COLO829 (cell line): ENCODE data around the gene OXNAD1.

Experiments used
- DNase-seq: peaks from one replicate; pipeline ENCODE4 v3.0.0; 2012; ENCODE audit warnings: low spot score

The OXNAD1 gene

DNA sequence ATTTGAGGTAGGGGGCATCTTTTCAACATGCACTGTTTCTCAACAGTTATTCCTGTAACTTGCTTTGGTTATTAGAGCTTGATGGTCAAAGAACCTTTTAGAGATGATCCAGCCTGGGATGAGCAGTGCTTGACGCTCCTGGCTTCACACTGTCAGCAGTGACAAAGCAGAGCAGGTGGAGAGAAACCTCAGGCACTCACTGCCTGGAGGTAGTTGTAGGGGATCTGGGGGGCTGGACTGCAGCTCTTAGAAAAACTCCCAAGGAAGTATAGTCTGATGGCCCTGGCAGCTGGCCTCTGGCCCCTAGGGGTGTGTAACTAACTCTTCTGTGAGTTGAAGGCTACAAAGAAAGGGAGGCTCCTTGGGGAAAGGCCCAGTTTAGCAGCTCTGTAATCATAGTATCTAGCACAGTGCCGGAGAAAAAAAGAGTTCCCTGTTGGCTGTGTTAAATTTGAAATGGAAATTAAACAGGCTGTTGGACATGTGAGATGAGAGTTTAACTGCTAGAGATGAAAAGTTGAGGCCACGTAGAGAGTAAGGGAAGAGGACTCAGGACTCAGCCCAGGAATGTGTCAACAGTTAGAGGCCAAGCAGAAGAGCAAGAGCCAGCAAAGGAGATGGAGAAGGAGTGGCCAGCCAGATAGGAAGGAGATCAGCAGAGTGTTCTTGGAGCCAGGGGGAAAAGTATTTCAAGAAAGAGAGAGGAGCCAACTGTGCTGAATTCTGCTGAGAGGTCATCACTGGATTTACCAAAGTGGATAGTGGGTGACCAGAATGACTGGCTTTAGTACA, 14.2 kb downstream of the OXNAD1 start:
- DNase-seq, result no peak

DNA sequence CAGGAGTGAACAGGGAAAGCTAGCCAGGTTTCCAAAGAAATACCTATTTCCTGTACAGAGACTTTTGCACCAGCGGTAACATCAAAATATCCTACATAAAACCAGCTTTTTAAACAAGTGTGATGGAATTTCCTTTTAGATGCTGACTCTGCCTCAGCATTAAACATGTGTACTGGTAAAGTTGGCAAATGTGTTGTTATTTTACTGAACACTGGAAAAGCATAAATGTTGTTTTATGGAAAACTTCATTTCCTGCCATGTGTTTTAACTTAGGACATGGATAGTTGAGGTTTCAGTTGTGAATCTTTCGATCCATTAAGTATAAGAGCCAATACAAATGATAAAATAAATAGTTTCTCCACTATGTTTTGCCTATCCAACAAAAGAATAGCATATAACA, 15.7 kb downstream of the OXNAD1 start:
- no peak for DNase-seq

DNA sequence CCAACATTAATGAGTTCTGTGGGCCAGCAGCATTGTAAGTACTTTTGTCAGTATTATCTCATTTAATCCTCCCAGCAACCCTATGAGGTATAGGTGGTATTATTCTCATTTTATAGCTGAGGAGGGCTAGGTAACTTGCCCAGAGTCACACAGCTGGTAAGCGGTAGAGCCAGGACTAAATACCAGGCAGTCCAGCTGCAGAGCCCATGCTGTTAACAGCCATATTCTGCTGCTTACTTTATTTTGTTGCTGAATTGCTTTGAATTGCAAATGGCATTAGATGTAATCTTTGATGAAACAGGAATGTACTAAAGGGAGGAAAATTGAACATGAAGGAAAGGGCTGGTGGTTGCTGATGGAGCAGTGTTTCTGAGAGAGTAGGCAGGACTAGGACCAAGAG, 19.6 kb downstream of the OXNAD1 start:
- DNase-seq, result no peak

DNA sequence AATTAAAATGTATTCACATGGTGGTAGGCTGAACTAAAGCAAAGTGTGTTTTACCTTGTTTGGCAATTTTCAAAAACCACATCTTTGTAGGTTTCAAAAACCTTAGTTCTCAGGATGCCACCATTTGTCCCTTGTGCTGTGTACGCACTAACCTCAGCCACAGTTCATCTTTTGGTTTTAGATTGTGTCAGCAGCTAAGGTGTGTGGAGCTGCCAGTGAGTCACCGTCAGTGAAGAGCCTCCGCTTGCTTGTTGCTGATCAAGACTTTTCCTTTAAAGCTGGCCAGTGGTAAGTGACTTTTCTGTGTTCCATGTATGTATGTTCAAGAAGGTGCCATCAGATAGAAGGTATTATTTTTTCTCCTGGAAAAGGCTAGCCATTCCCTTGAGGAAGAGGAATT, 21.1 kb downstream of the OXNAD1 start:
- no peak for DNase-seq

DNA sequence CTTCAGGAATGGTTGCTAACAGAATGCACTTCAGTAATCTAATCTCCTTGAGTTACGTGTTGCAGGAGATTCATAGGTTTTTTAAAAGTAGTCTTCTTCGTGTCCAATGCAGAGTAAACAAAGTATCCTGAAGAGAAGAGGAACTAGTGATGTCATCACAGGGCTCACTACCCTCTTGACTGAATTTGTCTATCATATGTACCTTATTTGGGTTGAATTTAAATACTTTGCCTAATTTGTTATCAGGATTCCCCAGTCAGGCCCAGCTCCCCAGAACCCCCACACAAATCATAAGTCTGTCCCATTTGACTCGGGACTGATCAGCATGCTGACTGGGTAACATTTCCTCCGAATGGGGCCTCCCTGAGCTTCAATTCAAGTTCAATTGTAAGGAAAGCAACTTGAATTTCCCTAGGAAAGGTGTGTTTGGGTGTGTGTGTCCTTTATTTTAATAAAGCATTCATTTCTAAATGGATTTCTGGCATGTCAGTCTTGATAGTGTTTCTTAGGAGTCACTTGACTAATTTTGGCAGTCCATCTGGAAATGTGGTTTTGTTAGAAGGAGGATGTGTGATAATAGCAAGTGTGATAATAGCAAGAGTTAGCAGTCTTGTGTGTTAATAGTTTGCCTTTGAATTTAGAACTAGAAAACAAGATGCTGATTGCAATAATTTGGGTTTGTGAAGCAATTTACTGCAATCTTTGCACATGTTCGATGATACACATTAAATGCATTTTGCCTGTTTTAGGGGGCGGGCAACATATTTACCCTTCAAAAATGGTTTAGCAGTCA, 21.9 kb downstream of the OXNAD1 start:
- no peak for DNase-seq

DNA sequence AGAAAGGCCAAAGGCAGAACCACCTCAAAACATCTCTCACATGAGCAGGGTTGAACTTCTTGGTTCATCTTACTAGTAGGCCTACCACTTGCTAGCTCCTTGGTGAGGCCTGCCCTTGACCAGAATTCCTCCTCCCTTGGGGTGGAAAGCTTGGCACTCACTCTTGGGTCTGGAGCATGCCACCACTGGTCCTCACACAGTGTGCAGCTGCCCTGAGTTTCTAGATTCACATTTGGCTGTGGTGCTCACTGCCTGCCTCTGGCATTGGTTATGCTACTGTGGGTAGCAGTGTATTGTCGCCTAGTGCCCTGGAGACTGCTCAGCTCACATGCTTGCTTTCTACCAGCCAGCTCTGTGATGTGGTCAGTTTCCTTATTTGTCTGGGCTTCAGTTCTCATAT, 23.7 kb downstream of the OXNAD1 start:
- DNase-seq, result no peak

DNA sequence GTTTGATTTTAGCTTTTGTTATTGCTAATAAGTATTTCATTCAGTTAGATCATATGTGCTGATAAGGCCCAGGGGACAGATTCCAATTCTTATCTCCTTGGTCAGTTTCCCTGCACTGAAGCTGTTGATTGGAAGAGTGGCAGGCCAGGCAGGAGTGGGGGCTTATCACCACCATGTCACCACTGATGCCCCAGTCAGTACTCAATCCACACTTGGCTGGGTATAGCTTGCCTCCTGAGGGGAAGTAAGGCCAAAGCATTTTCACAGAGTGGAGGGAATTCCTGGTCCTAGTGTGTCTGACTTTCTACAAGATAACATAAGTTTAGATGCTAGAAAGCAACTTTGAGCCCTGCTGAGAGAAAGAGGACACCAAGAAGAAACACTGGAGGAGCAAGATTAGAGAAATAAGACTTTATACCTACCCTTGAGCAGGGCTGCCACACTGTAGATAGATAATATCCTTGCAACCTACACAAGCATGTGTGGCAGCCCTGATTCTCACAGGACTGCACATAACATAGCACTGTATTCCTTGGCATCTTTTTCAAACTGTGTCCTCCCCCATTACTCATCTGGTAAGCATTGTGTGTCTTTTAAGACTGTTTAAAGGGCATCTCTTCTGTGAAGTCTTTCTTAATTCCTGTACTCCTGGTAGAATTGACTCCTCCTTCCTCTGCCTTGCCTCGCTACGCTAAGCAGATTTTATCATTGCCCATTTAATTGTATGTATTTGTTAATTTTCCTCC, 24.3 kb downstream of the OXNAD1 start:
- DNase-seq, result no peak

DNA sequence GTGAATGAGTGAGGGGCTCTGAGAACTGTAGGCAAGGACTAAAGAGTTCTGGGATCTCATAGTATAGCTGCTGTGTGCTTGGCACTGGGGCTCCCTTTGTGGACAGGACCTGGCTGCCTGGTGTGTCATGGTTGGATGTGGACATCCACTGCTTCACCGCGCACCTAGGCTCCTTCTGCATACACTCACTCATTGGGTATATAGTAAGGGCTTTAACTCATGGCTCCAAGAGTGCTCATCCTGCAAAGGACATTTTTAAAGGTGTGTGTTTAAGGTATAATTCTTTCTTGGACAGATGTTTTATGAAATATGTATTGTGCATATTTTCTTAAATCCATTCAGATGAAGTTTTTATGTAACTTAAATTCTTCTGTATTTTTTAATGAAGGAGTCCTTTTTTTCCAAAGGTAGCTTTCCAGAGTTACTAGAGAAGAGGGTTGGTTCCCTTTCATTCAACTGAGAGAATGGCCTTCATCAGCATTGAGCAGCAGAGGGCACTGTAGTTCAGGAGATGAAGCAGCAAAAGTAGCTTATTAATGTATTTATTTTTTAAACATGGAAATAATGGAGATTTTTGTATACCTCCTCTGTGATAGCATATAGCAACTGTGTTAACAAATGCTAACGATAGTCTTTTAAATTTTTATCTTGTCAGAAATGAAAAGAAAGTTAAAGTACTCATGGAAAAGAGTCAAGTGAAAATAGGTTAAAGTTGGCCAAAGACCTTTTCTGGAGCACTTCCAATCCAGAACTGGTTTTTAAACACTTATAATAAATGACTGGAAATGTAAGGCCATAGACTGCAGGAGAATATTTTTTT, 25.2 kb downstream of the OXNAD1 start:
- DNase-seq, result peak; percentile 21

DNA sequence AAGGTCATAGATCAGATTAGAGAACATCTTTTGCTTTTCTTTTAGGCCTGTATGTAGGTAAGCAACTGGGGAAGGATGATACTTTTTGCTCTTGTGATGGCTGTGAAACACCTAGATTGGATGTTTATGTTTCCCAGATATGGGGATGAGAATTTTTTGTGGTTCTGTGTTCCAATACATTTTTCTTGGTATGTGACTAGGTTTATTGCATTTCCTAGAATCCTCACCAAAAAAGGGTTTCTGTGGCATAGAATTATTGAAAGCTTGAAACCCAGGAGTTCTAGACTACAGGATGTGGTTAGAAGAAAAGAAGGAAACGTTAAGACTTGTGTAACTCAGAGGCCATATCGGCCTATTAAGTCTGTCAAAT, 25.8 kb downstream of the OXNAD1 start:
- no peak for DNase-seq

DNA sequence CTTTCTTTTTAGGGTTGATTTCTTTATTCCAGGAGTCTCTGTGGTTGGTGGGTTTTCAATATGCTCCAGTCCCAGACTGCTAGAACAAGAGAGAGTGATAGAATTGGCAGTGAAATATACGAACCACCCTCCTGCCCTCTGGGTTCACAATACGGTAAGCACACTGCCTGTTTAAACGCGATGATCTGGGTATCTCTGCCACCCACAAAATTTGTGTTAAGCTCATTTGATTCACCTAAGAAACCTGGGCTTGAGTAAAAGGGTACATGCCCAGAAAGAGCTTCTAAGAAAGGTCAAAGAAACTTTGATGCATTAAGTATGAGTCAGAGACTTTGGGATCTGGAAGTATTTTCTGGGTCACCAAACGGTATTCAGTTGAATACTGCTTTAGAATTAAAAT, 29.8 kb downstream of the OXNAD1 start:
- DNase-seq, result no peak

DNA sequence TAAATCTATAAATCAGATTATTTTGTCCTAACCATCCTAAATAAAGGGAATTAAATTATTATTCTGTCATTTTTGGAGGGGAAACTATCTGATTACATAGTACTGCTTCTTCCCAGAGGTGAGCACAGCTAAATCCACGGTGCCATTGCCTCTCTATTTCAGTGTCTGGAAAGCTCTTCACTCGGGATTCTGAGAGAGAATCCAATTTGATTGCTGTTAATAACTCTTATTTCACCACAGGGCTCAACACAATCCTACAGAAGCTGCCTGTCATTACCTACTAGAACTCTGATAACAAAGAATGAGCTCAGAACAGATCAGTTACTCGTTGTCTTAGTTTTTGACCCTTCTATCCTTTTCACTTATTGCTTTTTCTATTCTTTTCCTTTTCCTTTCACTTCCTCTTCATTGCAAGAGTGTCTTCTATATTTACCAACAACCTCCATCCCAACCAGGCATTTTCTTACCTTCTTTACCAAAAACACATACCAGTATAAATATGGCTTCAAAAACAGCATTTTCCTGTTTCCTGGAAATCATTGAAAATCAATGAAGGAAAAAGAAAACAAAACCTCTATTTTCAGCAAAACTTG, 30.4 kb downstream of the OXNAD1 start:
- no peak for DNase-seq

DNA sequence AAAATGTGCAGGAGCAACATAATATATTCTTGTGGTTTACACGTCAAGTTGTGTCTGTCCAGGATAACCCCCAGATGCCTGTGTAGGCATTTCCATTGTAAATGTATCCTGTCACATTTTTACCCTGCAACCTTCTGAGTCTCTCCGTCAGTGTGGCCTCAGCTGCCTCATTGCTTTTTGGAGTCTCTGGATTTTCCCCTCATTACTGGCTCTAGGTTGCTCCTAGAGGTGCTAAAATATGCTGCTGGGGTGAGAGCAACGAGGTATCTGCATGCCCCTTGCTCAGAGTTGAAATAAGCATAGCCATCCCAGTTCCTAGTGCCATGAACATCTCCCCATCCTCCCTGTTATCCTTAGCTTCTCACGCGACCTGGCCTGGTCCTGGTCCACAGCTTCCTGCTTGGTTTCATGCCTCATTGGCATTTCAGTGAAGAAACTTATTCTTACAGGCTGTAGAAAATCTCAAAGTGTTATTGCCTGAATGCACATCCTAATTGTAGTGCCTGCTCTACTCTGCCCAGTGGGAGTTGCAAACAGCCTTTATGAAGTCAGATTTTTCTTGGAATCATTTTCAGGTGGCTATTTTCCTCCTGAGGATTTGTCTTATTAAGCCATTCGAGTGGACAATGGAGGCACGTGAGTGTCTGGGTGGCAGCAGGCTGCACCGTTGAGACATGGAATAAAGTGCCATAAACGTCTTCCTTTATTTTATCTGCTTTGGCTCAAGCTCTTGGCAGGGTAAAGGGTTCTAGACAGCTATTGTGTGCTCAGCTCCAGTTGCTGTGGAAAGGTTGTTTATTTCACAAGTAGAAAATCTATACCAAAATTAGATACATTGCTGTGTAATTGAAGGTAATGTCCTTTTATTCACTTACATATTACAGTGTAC, 33.2 kb downstream of the OXNAD1 start:
- no peak for DNase-seq

DNA sequence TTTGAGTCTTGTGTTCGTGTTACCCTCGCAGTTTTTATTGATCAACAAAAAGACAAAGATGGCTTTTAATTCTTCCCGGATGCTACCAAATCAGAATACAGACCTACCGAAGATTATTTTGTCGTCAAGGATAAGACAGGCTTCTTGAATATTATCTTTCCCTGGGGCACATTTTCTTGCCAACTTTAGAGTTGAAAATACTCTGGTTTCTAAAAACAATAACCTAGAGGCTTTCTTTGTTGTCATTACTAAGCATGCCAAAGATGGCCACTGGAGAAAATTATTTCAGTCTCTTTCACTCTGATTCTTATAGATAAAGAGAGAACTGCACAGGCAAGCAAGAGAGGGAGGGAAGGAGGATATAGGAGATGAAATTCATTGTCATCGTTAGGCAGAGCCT, 33.9 kb downstream of the OXNAD1 start:
- no peak for DNase-seq

DNA sequence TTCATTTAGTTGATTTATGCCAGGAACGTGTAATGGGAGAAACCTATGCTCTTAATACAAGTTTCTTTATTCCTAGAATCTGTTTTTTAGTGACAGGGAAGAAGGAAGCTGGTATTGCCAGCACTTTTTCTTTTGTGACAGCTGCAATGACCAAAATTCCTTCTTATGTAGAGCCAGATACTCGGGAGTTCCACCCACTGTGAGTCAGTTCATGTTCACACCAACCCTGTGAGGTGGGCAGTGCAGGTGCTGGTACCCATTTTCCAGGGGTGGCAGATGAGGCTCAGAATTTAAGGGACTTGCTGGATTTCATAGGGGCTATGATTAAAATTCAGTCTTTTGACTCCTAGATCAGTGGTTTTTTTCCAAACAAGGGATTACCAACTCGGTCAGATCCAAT, 34.7 kb downstream of the OXNAD1 start:
- no peak for DNase-seq

DNA sequence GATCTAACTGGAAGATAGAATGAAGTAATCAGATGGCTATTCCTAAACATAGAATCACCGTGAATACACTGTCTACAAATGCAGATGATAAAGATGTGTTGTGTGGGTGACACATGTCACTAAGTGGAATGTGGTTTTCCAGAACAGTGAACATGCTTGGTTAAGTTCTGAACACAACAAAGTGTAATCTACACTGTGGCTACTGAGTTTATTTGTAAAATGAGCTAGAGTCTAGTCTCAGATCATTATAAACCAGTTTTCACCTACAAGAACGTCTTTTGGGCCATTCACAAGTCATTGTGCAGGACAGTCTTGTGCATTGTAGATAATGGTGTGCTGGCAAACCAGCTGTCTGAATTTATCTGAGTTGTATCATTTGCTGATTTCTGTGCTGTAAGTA, 35.3 kb downstream of the OXNAD1 start:
- no peak for DNase-seq

DNA sequence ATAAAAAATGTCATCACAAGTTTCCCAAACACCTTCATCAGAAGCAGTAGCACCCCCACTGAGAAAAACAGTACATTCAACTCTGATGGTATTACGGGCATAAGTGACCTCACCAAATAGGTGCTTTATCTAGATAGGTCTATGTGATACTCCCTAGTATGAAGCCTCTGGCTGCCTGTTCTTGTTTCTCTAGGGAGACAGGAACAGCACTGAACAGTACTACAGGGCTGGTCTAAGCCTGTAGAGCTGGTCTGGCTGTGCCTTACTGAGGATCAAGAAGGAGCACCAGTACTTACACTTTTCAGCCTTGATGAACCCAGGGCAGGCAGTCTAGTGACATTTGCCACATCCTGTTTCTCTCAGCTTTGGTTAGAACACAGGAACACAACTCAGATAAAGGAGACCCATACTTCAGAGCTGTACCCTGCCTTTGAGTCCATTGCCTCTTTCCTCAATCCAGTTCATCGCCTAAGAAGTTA, 35.9 kb downstream of the OXNAD1 start:
- DNase-seq, result no peak

DNA sequence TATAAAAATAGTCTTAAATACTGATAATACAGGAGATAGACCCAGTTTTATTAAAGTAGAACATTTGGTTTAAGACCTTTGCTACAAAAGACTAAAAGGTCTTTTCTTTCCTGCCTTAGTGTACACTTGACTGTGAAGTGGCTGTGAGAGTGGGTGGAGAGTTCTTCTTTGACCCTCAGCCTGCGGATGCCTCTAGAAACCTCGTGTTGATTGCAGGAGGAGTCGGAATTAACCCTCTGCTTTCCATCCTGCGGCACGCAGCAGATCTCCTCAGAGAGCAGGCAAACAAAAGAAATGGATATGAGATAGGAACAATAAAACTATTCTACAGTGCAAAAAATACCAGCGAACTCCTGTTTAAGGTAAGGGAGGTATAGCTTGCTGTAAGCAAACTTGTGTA, 36.5 kb downstream of the OXNAD1 start:
- no peak for DNase-seq

DNA sequence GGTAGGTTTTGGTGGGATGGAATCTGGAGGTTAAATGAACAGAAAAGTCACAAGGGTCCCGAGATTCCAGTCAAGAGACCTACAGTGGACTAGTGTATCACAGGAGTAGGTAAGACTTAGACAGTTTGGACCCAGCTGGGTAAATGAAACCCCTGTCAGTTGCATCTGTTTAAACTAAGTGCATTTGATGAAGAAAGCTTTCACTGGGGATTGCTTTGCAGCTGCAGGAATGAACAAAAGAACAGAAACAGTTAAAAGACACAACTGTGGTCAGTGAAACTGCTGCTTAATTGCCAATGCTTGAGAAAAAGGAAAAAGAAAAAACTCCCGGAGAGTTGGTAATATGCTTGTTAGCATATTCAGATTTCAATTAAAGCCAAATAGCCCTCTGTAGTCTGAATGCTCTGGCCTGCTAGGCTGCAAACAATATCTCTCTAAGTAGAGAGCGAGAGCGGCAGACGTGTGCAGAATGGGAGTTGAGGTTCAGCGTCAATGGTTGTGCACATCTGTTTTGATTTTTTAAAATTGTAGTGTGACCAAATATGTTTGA, 37.1 kb downstream of the OXNAD1 start:
- no peak for DNase-seq

DNA sequence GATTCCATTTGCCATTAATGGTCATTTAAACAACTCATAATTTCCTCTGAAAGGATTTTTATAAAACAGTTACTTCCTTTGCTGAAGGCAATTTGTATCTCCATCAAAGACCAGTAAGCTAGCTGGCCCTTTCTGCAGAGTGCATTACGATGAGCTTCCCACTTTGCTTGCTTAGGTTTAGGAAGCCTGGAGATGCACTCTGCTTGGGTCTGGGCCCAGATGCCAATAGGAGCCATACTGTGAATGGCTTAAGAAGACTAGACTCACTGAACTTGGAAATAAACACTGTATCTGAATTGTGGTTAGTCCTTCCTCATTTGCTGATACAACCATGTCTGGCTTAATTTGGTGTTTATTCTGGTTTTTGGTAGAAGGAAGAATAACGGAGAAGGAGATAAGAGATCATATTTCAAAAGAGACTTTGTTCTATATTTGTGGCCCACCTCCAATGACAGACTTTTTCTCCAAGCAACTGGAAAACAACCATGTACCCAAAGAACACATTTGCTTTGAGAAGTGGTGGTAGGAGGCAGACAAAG, 38.1 kb downstream of the OXNAD1 start:
- no peak for DNase-seq
